ENCODE results near the gene TRPV4.

DNA sequence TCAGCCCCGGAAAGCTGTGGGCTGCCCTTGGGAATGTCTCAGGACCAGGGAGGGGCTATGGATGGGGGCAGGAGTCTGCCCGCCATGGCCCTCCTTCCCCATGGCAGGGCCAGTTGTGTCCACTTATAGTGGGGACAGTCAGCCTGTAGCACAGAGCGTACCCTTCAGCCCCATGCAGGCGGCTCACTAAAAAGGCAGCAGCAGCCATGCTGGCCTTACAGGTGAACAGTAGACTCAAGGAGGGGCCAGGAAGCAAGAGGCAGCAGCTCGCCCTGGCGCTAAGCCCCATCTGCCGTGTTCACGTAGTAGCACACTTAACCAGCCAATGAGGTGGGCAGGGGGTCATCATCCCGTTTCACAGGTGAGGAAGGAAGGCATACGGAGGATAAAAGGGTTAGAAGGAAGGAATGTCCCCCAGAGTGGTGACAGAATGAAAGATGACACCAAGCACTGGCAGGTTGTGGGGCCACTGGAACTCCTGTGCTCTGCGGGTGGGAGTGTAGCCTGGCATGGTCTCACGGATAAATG lies 66.9 kb downstream of the TRPV4 start:
- TF ChIP-seq CTCF (IDR thresholded peaks at IDR 0.05) = no peak
- TF ChIP-seq SIN3A (IDR thresholded peaks at IDR 0.05; ENCODE audit: borderline replicate concordance, insufficient read depth, low read depth, low read length) = no peak

Measured in Panc1 (cell line).